A204.1 (cell line): ENCODE results near the gene CRY1.

ENCODE experiments used
- FAIRE-seq: peaks from 2 replicates; lab custom pipeline; 2012; peaks lifted over from hg19 to GRCh38; lab: Jason Lieb, UNC

Gene CRY1

DNA sequence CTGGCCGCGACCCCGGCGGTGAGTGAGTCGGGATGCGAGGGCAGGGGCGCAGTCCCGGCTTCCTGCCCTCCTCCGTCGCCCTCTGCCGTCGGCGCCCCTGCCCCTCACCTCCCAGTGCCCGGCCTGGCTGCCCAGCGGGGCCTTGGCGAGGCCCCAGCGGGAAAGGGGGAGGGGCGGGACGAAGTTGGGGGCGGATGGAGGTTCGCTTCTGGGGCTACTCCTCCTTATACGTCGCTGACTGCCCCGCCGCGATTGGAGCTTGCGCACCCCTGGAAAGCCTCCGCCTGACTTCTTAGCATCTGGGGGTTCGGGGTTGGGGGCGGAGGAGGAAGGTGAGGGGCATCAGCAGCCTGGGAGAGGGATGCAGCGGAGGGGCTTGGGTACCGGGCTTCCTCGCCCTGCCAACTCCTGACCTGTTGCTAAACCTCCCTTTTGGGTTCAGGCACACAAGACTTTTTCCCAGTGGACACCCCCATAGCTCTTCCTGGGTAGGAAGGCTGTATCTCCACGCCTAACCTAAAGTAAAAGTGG is 137.2 kb downstream of the CRY1 start:
- FAIRE-seq = no peak

DNA sequence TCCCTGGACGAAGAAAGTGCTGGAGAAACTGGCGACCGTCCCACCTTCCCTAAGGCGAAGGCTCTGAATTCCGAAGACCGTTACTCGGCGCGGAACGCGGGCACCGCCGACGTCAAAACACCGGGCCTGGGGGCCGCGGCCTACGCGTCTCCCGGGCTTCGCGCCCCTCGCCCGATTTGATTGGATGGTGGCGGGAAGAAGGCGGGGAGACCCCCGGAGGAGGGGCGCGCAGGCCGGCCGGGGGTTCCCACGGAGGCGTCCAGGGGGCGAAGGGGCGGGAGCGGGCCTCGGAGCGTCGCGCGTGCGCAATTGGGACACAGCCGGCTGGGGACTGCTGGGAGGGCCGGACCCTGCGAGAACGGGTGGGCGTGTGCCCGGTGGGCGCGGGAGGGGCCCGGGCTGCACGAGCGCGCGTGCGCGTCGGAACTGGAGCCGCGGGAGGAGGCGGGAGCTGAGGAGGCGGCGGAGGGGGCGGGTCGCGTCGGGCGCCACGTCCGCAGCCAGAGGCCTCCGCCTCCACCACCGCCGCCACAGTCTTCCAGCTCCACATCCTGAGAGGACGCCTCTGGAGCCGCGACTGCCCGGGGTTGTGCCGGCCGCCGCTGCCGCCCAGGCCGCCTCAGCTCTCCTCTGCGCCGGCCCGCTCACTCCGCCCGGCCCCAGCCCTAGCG is 137.8 kb downstream of the CRY1 start, which contains the start of gene TMEM263:
TSS of gene TMEM263 (plus strand) at position 531 of the 671 bp plus-strand sequence. CDS start 11,210 bp downstream, outside the sequence.
- no peak for FAIRE-seq

DNA sequence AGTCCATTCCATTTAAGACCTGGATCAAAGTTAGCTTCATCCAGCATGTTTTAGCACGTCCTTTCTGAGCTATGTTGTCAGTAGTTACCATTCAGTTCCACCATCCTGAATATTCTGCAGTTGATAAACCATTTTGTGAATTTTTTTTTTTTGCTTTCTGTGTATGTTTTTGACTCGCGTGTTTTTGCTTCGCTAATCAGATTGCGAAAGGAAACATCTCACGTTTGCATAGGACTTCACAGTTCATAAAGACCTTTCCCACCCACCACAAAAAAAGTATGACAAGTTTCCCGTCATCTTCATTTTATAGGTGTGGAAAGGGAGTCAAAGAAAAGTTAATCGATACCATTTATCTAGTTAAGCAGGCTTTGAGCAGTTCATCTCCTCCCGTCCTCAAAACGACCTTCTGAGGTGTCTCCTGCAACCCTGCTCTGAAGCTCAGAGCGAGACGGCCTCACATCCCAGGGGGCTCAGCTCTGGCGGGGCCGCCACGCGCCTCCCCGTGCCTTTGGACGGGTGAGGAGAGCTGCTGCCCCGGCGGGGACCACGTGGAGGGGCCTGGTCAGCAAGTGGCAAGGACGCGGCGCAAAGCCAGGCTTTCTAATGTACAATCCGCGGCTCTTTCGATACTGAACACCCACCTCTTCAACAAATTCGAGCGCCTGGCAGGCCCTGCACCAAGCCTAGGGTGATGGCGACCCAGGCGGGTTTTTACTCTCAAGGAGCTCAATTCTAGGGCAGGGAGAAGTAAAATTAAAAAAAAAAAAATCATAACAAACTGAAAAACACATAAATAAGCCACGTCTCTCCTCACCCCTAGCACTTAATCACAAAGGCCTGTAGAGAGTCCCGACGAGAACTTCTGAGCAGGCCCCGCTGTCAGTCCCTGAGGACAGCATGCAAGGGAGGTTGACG is 138.6 kb downstream of the CRY1 start:
- FAIRE-seq = no peak

DNA sequence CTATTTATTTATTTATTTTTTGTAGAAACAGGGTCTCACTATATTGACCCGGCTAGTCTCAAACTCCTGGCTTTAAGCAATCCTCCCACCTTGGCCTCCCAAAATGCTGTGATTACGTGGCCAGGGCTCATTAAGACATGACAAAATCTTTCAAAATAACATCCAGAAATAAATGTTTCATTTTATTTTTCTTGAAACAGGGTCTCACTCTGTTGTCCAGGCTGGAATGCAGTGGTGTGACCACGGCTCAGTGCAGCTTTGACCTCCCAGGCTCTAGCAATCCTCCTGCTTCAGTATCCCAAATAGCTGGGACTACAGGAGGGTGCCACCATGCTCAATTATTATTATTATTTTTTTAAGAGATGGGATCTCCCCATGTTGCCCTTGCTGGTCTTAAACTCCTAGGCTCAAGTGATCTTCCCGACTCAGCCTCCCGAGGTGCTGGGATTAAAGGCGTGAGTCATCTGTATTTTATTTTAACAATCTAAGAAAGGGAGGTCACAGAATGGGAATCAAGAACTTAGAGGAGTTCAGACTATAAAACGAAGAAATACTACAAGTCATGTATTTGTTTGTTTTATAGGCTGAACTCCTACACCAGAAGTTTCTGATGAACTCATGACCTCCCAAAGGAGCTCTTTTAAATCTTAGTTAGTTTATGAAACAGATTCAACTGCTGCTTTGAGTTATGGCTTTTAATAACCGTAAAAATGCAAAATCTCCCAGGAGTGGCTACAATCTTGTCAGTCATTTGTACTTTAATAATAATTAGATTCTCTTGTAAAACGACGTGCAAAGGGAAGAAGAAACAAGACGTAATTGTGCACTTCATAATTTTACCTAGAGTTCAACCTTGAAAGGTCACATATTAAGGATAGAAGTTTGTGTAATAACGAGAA is 139.7 kb downstream of the CRY1 start:
- no peak for FAIRE-seq

DNA sequence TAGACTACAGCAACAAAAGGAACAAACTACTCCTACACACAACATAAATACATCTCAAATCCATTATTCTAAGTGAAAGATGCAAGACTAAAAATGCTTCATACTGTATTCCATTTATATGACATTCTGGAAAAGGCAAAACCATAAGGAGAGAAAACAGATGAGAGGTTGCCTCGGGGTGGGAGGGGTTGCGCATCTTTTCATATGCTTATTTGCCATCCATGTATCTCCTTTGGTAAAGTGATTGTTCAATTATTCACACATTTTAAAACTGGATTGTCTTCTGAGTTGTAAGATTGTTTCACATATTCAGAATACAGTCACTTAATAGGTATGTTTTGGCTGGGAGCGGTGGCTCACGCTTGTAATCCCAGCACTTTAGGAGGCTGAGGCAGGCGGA is 142.8 kb downstream of the CRY1 start:
- FAIRE-seq = no peak

DNA sequence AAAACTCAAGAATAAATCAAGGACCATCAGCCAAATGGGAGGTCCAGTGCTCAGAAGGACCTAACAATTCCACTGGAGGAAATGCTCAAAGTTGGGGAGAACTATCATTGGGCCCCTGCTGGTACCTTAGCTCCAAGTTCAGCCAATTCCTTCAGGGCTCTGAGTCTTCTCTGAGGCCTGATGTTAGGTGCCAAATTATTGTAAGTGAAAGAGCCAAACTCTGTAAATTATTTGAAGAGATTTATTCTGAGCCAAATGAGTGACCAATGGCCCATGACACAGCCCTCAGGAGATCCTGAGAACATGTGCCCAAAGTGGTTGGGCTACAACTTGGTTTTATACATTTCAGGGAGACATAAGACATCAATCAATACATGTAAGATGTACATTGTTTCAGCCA is 145.9 kb downstream of the CRY1 start:
- no peak for FAIRE-seq

DNA sequence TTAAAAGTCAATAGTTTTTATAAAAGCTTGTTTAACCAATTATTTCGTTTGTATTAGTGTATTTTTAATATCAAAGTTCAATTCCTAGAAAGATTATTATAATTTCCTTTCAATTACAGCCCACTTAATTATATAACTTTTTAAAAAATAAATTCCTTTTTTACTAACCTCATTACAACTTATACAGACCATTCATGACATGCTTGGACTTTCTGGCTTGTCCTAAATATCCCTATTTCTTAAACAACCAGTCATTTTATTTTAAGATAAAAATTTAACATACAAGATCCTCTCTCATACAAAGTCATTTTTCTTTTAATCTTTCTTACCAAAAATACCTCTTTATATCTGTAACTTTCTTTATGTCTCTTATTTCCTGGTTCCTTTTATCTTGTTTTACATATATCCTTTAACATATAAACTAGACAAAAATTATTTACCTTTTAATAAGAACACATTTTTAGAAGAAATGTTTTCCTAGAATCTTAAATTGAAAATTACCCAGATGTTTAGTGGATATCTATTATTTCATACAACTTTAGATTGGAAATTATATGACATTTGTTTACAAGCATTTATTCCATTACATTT is 148.0 kb downstream of the CRY1 start:
- peak; percentile 93 for FAIRE-seq

DNA sequence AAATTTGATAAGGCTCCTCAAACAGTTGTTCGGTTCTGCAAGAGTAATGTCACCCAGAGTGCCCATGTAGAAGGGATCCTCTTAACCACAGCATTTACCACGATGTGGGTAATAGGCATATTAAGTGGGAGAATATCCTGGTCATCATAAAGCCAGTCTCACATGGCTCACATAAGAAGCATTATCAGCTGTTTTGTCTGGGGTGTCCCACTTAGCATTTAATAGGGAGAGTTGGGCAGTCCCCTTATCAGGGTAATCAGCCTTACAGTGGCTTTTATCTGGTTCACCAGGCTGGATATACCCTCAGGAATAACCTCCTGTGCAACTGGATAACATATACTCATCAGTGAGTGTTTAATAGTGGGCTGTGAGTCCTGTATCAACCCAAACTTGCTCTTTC is 150.6 kb downstream of the CRY1 start:
- FAIRE-seq = no peak

DNA sequence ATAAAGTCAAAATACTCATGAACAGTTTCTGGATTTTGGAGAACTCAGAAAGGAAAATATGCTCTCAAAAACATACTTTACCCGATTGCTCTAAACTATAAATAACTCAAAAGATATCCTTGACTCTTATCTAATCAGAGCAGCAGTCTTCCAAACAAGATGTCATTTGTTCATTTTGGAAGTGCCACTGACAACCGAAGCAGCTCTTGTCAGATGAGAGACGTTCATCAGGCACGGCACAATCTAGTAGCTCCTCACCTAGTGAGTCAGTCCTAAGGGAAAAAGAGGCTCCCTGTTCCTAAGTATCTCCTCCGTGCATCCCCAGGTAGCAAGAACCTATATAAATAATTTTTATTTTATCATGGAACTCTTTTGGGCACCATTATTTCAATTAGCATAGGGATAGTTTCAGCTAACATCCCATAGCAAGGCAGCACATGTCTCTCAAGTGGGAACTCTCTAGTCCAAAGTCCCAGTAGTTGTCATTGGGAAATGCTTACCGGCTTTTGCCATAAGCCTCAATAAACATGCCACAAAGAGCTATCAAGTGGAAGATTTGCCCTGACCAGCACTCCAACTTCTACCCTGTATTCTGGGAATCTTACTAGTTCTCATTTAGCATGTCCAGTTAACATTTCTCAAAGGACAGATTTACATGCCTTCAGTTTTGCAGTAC is 151.7 kb downstream of the CRY1 start:
- FAIRE-seq = no peak
